Gastrocnemius medialis (tissue), 4 donors: Measurements from ENCODE around the gene MT4. TPM values are rescaled to one million over a fixed set of nuclear protein-coding genes. Genes with fewer than 3 reads are reported as not detected.
A peak's percentile ranks its signal among the peaks of the same experiment; 100 is the strongest.

Source experiments
- ATAC-seq, 2 donors: fragments of 150-250 bp; one replicate each; pipeline ENCODE4 v1.9.1; 2016
- DNase-seq, 2 donors: peaks; one replicate each; pipeline ENCODE4 v3.0.0-alpha.2; 2019
- H3K27ac ChIP-seq, 4 donors: fragments of 200-600 bp; sonication (generic); 1 replicate in 1 of 4; 2 replicates in 3 of 4; pipeline ENCODE4 v1.5.1; 2016 to 2018; ENCODE audit warnings: mild to moderate bottlenecking in 2 of 4, moderate library complexity in 1 of 4
- H3K27me3 ChIP-seq, 3 donors: fragments of 200-600 bp; sonication (generic) in 2 of 3; 1 replicate in 1 of 3; 2 replicates in 2 of 3; pipeline versions ENCODE4 v1.5.1 to v1.6.0; 2016 to 2019; ENCODE audit warnings: mild to moderate bottlenecking in 1 of 3, moderate library complexity in 1 of 3
- H3K36me3 ChIP-seq, 2 donors: fragments of 200-600 bp; sonication (generic) in 1 of 2; one replicate each; pipeline ENCODE4 v1.5.1; 2017 to 2018
- H3K4me1 ChIP-seq, 2 donors: fragments of 200-600 bp; sonication (generic) in 1 of 2; one replicate each; pipeline ENCODE4 v1.5.1; 2016 to 2017; ENCODE audit warnings: mild to moderate bottlenecking in 2 of 2
- H3K4me3 ChIP-seq, 4 donors: fragments of 200-600 bp; sonication (generic) in 3 of 4; 1 replicate in 1 of 4; 2 replicates in 3 of 4; pipeline ENCODE4 v1.5.1; 2016 to 2019; ENCODE audit warnings: mild to moderate bottlenecking in 2 of 4
- H3K9me3 ChIP-seq, 3 donors: fragments of 200-600 bp; sonication (generic) in 2 of 3; 1 replicate in 1 of 3; 2 replicates in 2 of 3; pipeline ENCODE4 v1.5.1; 2016 to 2019
- POLR2A ChIP-seq, 2 donors: fragments of 450-650 bp; IDR thresholded peaks; one replicate each; pipeline ENCODE4 v1.6.1; 2017; ENCODE audit warnings: antibody characterized with exemption in 2 of 2, mild to moderate bottlenecking in 2 of 2, moderate library complexity in 2 of 2
- in situ Hi-C, 4 donors: fragments of 200-750 bp; cut with MboI; loops; one replicate each; pipeline versions ENCODE4 v1.15.0 to v1.8.0; 2017; ENCODE audit warnings: low sequenced_read_pairs in 4 of 4
- intact Hi-C: fragments of 100-400 bp; cut with DNase I; formaldehyde crosslinking; loops from one replicate; pipeline ENCODE4 v1.15.1; 2023; ENCODE audit warnings: low total_unique reads
- total RNA-seq, 4 donors: library from RNA; depleted of rRNA; stranded (reverse); fragments of >200 nt; gene quantifications; one replicate each; pipeline versions ENCODE4 v1.1.0 to v1.2.3, GENCODE V29; 2016
- TF ChIP-seq, protein P1 (sequence below), 5 experiments: fragments of 450-650 bp in 3 of 5; fragments of 200-600 bp in 2 of 5; sonication (generic) in 2 of 5; IDR thresholded peaks in 4 of 5; conservative IDR thresholded peaks in 1 of 5; 1 replicate in 4 of 5; 2 replicates in 1 of 5; pipeline ENCODE4 v1.5.1; 2016 to 2019; ENCODE audit warnings: antibody characterized with exemption in 5 of 5, mild to moderate bottlenecking in 3 of 5, moderate library complexity in 3 of 5

The MT4 gene
- total RNA-seq, 4 donors from 2014 or later, result not detected

DNA sequence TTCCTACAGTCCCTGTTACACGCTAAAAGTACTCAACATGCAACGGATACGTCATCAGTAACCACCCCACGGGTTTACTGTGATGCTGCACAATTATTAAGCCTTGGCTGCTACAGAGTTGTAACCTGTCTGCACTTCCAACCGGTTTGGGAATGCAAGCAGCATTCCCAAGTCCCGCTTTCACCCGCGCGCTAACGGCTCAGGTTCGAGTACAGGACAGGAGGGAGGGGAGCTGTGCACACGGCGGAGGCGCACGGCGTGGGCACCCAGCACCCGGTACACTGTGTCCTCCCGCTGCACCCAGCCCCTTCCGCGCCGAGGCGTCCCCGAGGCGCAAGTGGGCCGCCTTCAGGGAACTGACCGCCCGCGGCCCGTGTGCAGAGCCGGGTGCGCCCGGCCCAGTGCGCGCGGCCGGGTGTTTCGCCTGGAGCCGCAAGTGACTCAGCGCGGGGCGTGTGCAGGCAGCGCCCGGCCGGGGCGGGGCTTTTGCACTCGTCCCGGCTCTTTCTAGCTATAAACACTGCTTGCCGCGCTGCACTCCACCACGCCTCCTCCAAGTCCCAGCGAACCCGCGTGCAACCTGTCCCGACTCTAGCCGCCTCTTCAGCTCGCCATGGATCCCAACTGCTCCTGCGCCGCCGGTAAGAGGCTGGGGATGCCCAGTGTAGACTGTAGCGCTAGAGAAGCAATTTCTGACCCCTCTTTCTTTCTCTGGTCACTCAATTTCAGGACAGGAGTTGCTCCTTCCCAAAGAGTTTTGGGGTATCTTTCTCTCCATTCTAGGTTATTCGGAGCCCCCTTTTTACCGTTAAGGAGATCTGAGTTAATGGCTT lies 43.4 kb downstream of the MT4 start, which contains the start of gene MT2A:
Gene MT2A, plus strand, starts transcription at position 542 of the 833 bp plus-strand sequence. Its CDS starts 72 bp downstream, at position 614.
- no peaks in the 10 kb centered on the region for H3K27me3 ChIP-seq
- TF ChIP-seq POLR2A (IDR thresholded peaks at IDR 0.05), result peak in 1 of 2 donors; percentile 99
- TF ChIP-seq, protein P1, sequence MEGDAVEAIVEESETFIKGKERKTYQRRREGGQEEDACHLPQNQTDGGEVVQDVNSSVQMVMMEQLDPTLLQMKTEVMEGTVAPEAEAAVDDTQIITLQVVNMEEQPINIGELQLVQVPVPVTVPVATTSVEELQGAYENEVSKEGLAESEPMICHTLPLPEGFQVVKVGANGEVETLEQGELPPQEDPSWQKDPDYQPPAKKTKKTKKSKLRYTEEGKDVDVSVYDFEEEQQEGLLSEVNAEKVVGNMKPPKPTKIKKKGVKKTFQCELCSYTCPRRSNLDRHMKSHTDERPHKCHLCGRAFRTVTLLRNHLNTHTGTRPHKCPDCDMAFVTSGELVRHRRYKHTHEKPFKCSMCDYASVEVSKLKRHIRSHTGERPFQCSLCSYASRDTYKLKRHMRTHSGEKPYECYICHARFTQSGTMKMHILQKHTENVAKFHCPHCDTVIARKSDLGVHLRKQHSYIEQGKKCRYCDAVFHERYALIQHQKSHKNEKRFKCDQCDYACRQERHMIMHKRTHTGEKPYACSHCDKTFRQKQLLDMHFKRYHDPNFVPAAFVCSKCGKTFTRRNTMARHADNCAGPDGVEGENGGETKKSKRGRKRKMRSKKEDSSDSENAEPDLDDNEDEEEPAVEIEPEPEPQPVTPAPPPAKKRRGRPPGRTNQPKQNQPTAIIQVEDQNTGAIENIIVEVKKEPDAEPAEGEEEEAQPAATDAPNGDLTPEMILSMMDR (IDR thresholded peaks at IDR 0.05 in 4 of 5, conservative IDR thresholded peaks at IDR 0.05 in 1 of 5), result peak in 1 of 5 experiments; percentile 11
- H3K27ac ChIP-seq, result peak within 1 kb of the TSS; percentile 95 to 99 (median 98)
- H3K36me3 ChIP-seq, result no peaks in the 10 kb centered on the region
- H3K9me3 ChIP-seq, result no peaks in the 10 kb centered on the region
- ATAC-seq, result peak; percentile 18 to 19
- intact Hi-C loops, result loop anchor here (1.0 to 5.0 kb wide), 3 partner anchors 74 to 454 kb away; partner anchors contain the start of genes HERPUD1 and MT1X
- peak; percentile 94 to 97 for DNase-seq
- H3K4me3 ChIP-seq, result peak within 1 kb of the TSS; percentile 60 to 75 (median 70)
- H3K4me1 ChIP-seq, result peaks cover 71 to 83% of the 10 kb centered on the region in 2 donors
- in situ Hi-C loops, result loop anchor here in 2 of 4 donors (5.0 to 10.0 kb wide), 2 partner anchors 74 to 93 kb away; partner anchors contain the start of gene MT1X (in 2 of the 2)

DNA sequence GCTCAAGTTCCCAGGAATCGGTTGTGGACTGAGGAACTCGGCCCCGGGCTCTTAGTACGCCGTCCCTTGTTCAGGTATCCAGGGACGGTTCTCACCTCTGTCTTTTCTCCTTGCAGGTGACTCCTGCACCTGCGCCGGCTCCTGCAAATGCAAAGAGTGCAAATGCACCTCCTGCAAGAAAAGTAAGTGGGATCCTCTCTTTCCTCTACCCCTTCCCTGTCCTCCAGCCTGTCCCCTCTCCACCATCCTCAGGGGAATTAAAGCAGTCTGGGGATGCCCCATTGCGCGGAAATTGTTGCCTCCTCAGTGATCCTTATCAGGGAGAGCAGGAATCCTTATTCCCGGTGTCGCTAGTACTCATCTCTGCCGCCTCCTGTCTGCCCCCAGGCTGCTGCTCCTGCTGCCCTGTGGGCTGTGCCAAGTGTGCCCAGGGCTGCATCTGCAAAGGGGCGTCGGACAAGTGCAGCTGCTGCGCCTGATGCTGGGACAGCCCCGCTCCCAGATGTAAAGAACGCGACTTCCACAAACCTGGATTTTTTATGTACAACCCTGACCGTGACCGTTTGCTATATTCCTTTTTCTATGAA lies 44.1 kb downstream of the MT4 start:
- Histone ChIP-seq H3K4me3 (peak overlapping the region; percentile 60 to 75 (median 70)), H3K9me3 (no peaks in the 10 kb centered on the region), H3K27ac (peak overlapping the region; percentile 95 to 99 (median 98)), H3K4me1 (peaks cover 69 to 78% of the 10 kb centered on the region in 2 donors), H3K36me3 (no peaks in the 10 kb centered on the region), H3K27me3 (no peaks in the 10 kb centered on the region)
- intact Hi-C loops (loop anchor here (1.0 to 5.0 kb wide), 3 partner anchors 73 to 453 kb away; partner anchors contain the start of genes HERPUD1 and MT1X), in situ Hi-C loops (loop anchor here in 2 of 4 donors (5.0 to 10.0 kb wide), 2 partner anchors 73 to 94 kb away; partner anchors contain the start of gene MT1X (in 2 of the 2))
- DNase-seq (peak in 1 of 2 donors; percentile 58), ATAC-seq (no peak)
- TF ChIP-seq POLR2A (IDR thresholded peaks at IDR 0.05), result no peak
- TF ChIP-seq, protein P1 (IDR thresholded peaks at IDR 0.05 in 4 of 5, conservative IDR thresholded peaks at IDR 0.05 in 1 of 5), result peak in 1 of 5 experiments; percentile 13

DNA sequence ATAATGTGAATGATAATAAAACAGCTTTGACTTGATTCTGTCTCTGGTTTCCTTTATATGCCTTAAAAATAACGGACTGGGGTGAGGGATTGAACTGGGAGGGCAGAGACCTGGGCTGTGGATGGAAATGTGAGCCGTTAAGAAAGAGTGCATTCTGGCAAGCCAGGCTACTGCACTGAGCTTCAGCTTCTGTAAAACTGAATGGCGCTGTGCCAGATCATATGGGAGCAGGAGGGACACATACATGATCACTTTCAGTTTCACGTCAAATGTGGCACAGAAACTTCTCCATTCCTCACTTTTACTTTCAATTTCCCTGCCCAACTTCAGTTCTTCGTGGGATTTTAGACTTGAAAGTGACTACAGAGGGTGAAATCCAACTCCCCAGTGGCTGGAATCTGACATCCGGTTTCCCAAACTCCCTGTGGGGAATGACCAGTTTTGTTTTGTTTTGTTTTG lies 44.6 kb downstream of the MT4 start:
- ATAC-seq (peak in 1 of 2 donors; percentile 5), DNase-seq (peak; percentile 70 to 80)
- H3K36me3 ChIP-seq, result no peaks in the 10 kb centered on the region
- H3K27ac ChIP-seq, result peak overlapping the region; percentile 95 to 99 (median 98)
- H3K4me3 ChIP-seq, result peak overlapping the region; percentile 60 to 75 (median 70)
- no peaks in the 10 kb centered on the region for H3K27me3 ChIP-seq
- in situ Hi-C loops, result loop anchor here in 2 of 4 donors (5.0 to 10.0 kb wide), 2 partner anchors 73 to 95 kb away; partner anchors contain the start of gene MT1X (in 2 of the 2)
- no peak for TF ChIP-seq POLR2A (IDR thresholded peaks at IDR 0.05)
- TF ChIP-seq, protein P1 (IDR thresholded peaks at IDR 0.05 in 4 of 5, conservative IDR thresholded peaks at IDR 0.05 in 1 of 5), result peak in 2 of 5 experiments; percentile 10 to 12
- intact Hi-C loops, result loop anchor here (5.0 kb wide), 1 partner anchor 453 kb away; no protein-coding TSS in a partner anchor
- H3K4me1 ChIP-seq, result peaks cover 64 to 73% of the 10 kb centered on the region in 2 donors
- H3K9me3 ChIP-seq, result no peaks in the 10 kb centered on the region

DNA sequence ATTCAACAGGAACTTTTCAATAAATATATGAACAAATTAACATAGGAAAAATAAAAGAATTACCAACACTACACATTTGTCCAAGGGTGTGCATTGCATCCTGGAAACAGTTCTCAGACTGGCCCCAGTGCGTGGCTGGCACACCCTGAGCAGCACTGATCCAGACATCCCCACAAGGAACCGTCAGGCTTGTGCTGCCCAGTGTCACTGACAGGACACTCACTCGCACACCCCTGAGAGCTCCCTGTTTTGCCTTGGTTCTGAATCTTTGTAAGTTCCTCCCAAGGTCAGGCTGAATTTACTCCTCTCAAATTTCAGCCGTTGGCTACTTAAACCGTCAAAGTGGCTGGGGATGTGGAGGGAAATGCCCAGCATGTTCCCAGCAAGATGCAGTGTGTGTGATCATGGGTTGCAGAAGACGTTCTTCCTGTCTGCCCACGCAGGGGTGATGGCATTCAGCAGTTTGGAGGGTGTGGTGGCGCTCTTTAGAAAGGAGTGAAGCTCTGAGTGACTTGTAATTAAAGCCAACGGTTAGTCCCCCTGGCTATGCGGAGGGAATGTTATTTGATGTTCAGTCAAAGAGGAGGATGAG lies 45.2 kb downstream of the MT4 start:
- intact Hi-C loops, result no loop called here
- H3K27me3 ChIP-seq, result no peaks in the 10 kb centered on the region
- peak overlapping the region; percentile 95 to 99 (median 98) for H3K27ac ChIP-seq
- TF ChIP-seq POLR2A (IDR thresholded peaks at IDR 0.05), result peak in 1 of 2 donors; percentile 67
- TF ChIP-seq, protein P1 (IDR thresholded peaks at IDR 0.05 in 4 of 5, conservative IDR thresholded peaks at IDR 0.05 in 1 of 5), result no peak
- H3K4me3 ChIP-seq, result peak overlapping the region; percentile 60 to 75 (median 70)
- in situ Hi-C loops, result no loop called here
- DNase-seq (peak; percentile 64 to 86), ATAC-seq (peak; percentile 5 to 19)
- H3K36me3 ChIP-seq, result no peaks in the 10 kb centered on the region
- no peaks in the 10 kb centered on the region for H3K9me3 ChIP-seq
- peaks cover 58 to 66% of the 10 kb centered on the region in 2 donors for H3K4me1 ChIP-seq
